GM21367 (cell line): ENCODE measurements around the gene ZNF595.
"Not testable (repeated sequence)": the region's sequence is repeated elsewhere in the genome, so short reads cannot be mapped to it uniquely, and the experiment has no call there.

ENCODE experiments used
- ATAC-seq: cut with Tn5 transposase; IDR thresholded peaks from one replicate; pipeline ENCODE4 v1.9.1; 2021; ENCODE audit not compliant: unreplicated experiment

Gene ZNF595

GRCh38 chr4:85951-86350, 32.8 kb downstream of the ZNF595 start:
- no peak for ATAC-seq

- ATAC-seq = not testable (repeated sequence)
These were observed 33.6 kb downstream of the ZNF595 start for GRCh38 chr4:86559-87324.

GRCh38 chr4:98386-98785, 45.3 kb downstream of the ZNF595 start:
- no peak for ATAC-seq

GRCh38 chr4:99863-100262, 46.7 kb downstream of the ZNF595 start:
- no peak for ATAC-seq

- no peak for ATAC-seq
These were observed 53.9 kb downstream of the ZNF595 start for GRCh38 chr4:107083-107443.

- no peak for ATAC-seq
These were observed 54.6 kb downstream of the ZNF595 start for GRCh38 chr4:107444-108429.

- ATAC-seq = no peak
These were observed 59.6 kb downstream of the ZNF595 start for GRCh38 chr4:112771-113170.

GRCh38 chr4:113732-114131, 60.6 kb downstream of the ZNF595 start:
- ATAC-seq = no peak

GRCh38 chr4:114149-114548, 61.0 kb downstream of the ZNF595 start:
- ATAC-seq = no peak

GRCh38 chr4:116499-116898, 63.4 kb downstream of the ZNF595 start:
- no peak for ATAC-seq

GRCh38 chr4:120616-121015, 67.5 kb downstream of the ZNF595 start:
- no peak for ATAC-seq

GRCh38 chr4:121408-122084, 68.4 kb downstream of the ZNF595 start:
- ATAC-seq = no peak

- not testable (repeated sequence) for ATAC-seq
These were observed 70.8 kb downstream of the ZNF595 start for GRCh38 chr4:123922-124274.

GRCh38 chr4:124275-125081, 71.4 kb downstream of the ZNF595 start, which contains the start of gene ZNF718:
Gene ZNF718, plus strand, starts transcription at chr4:124501. Its CDS starts 170 bp downstream, at chr4:124671.
- peak; percentile 97 for ATAC-seq

- peak; percentile 10 for ATAC-seq
These were observed 72.1 kb downstream of the ZNF595 start for GRCh38 chr4:125091-125771.

- ATAC-seq = no peak
These were observed 72.7 kb downstream of the ZNF595 start for GRCh38 chr4:125833-126232.

- no peak for ATAC-seq
These were observed 79.4 kb downstream of the ZNF595 start for GRCh38 chr4:132483-132882.
